Measurements from ENCODE around the gene ENDOU.

GRCh38 chr12:47715393-47715876, 9.9 kb downstream of the ENDOU start:
- TF ChIP-seq POLR2A (IDR thresholded peaks at IDR 0.05; ENCODE audit: borderline replicate concordance, extremely low read depth, insufficient read depth, insufficient read length) (no peak), ATF3 (IDR thresholded peaks at IDR 0.05) (no peak), CTCF (IDR thresholded peaks at IDR 0.05 in 2 of 3, conservative IDR thresholded peaks at IDR 0.05 in 1 of 3; ENCODE audit: borderline replicate concordance in 1 of 3, insufficient read depth in 1 of 3, low read depth in 2 of 3, low read length in 2 of 3) (peak; percentile 70 to 90 (median 86)), JUND (IDR thresholded peaks at IDR 0.05) (no peak), EZH2 (IDR thresholded peaks at IDR 0.05) (no peak), CEBPB (IDR thresholded peaks at IDR 0.05; ENCODE audit: low read depth) (no peak), TCF7L2 (IDR thresholded peaks at IDR 0.05; ENCODE audit: borderline replicate concordance, extremely low read depth, insufficient read depth, insufficient read length) (no peak), SIN3A (IDR thresholded peaks at IDR 0.05; ENCODE audit: low read depth) (no peak)
